ENCODE results near the gene FARP1.

- TF ChIP-seq, protein P1, sequence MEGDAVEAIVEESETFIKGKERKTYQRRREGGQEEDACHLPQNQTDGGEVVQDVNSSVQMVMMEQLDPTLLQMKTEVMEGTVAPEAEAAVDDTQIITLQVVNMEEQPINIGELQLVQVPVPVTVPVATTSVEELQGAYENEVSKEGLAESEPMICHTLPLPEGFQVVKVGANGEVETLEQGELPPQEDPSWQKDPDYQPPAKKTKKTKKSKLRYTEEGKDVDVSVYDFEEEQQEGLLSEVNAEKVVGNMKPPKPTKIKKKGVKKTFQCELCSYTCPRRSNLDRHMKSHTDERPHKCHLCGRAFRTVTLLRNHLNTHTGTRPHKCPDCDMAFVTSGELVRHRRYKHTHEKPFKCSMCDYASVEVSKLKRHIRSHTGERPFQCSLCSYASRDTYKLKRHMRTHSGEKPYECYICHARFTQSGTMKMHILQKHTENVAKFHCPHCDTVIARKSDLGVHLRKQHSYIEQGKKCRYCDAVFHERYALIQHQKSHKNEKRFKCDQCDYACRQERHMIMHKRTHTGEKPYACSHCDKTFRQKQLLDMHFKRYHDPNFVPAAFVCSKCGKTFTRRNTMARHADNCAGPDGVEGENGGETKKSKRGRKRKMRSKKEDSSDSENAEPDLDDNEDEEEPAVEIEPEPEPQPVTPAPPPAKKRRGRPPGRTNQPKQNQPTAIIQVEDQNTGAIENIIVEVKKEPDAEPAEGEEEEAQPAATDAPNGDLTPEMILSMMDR (IDR thresholded peaks at IDR 0.05), result no peak
- no peak for TF ChIP-seq POLR2A (IDR thresholded peaks at IDR 0.05)
Observed at GRCh38 chr13:98157609-98158008, 14.7 kb downstream of the FARP1 start.
